ENCODE measurements around the gene FXYD3. TPM values are rescaled to one million over a fixed set of nuclear protein-coding genes. Genes with fewer than 3 reads are reported as not detected.

The FXYD3 gene
- total RNA-seq, 1 donor from 2014 or later = not detected

- POLR2A ChIA-PET = interaction anchor here (2.1 kb wide), 1 partner anchor 11 kb away, joined by 18 read pairs; the partner anchor contains the start of gene FXYD5
- peaks cover 9% of the 10 kb centered on the region for H3K9me3 Mint-ChIP-seq
- DNase-seq = no peak
- no peak overlapping the region for H3K4me3 Mint-ChIP-seq
- TF ChIP-seq CTCF (IDR thresholded peaks at IDR 0.05) = no peak
- no peaks in the 10 kb centered on the region for H3K27me3 Mint-ChIP-seq
- no peak for ATAC-seq (ENCODE audit: low read depth)
- peaks cover 29% of the 10 kb centered on the region for H3K4me1 Mint-ChIP-seq
- CTCF ChIA-PET = no interaction called here
- peak overlapping the region; percentile 65 for H3K27ac Mint-ChIP-seq
- intact Hi-C loops (cut with micrococcal nuclease) = no loop called here
- H3K36me3 Mint-ChIP-seq (ENCODE audit: low read depth) = peaks cover 93% of the 10 kb centered on the region
Observed at GRCh38 chr19:35165200-35166058, 49.8 kb downstream of the FXYD3 start.

GRCh38 chr19:35166100-35167063, 50.8 kb downstream of the FXYD3 start:
- ATAC-seq (ENCODE audit: low read depth) (no peak), DNase-seq (no peak)
- H3K27ac Mint-ChIP-seq = peak overlapping the region; percentile 88
- intact Hi-C loops (cut with micrococcal nuclease) = no loop called here
- ChIA-PET CTCF (no interaction called here), POLR2A (interaction anchor here (2.1 kb wide), 1 partner anchor 12 kb away, joined by 18 read pairs; the partner anchor contains the start of gene FXYD5)
- H3K27me3 Mint-ChIP-seq = no peaks in the 10 kb centered on the region
- H3K4me1 Mint-ChIP-seq = peaks cover 29% of the 10 kb centered on the region
- H3K36me3 Mint-ChIP-seq (ENCODE audit: low read depth) = peaks cover 88% of the 10 kb centered on the region
- TF ChIP-seq CTCF (IDR thresholded peaks at IDR 0.05) = no peak
- no peak overlapping the region for H3K4me3 Mint-ChIP-seq
- peaks cover 9% of the 10 kb centered on the region for H3K9me3 Mint-ChIP-seq

- peak overlapping the region; percentile 12 for H3K4me3 Mint-ChIP-seq
- ATAC-seq (ENCODE audit: low read depth) (peak; percentile 31), DNase-seq (no peak)
- intact Hi-C loops (cut with micrococcal nuclease) = no loop called here
- no peaks in the 10 kb centered on the region for H3K27me3 Mint-ChIP-seq
- H3K4me1 Mint-ChIP-seq = peaks cover 34% of the 10 kb centered on the region
- peak overlapping the region; percentile 88 for H3K27ac Mint-ChIP-seq
- peaks cover 6% of the 10 kb centered on the region for H3K9me3 Mint-ChIP-seq
- TF ChIP-seq CTCF (IDR thresholded peaks at IDR 0.05) = no peak
- ChIA-PET POLR2A (interaction anchor here (0.6 to 2.1 kb wide), 5 partner anchors 13 to 46 kb away, joined by 3 to 18 read pairs (median 4); partner anchors contain the start of gene FXYD5), CTCF (interaction anchor here (0.9 kb wide), 1 partner anchor 68 kb away, joined by 4 read pairs; no protein-coding TSS in a partner anchor)
- peaks cover 81% of the 10 kb centered on the region for H3K36me3 Mint-ChIP-seq (ENCODE audit: low read depth)
Observed at GRCh38 chr19:35167251-35168119, 51.9 kb downstream of the FXYD3 start.

- no peak for DNase-seq
- intact Hi-C loops (cut with micrococcal nuclease) = no loop called here
- TF ChIP-seq CTCF (IDR thresholded peaks at IDR 0.05) = no peak
- Mint-ChIP-seq H3K36me3 (ENCODE audit: low read depth) (peaks cover 74% of the 10 kb centered on the region), H3K9me3 (peaks cover 6% of the 10 kb centered on the region), H3K27ac (peak overlapping the region; percentile 88), H3K4me3 (no peak overlapping the region), H3K4me1 (peaks cover 34% of the 10 kb centered on the region), H3K27me3 (no peaks in the 10 kb centered on the region)
- CTCF ChIA-PET = interaction anchor here (0.9 kb wide), 1 partner anchor 67 kb away, joined by 4 read pairs; no protein-coding TSS in a partner anchor
- POLR2A ChIA-PET = interaction anchor here (0.7 to 1.2 kb wide), 3 partner anchors 38 to 169 kb away, joined by 4 to 7 read pairs (median 4); no protein-coding TSS in a partner anchor
- no peak for ATAC-seq (ENCODE audit: low read depth)
Observed at GRCh38 chr19:35168196-35168595, 52.6 kb downstream of the FXYD3 start.
